Measurements from ENCODE around the gene HPCAL1. TPM values are rescaled to one million over a fixed set of nuclear protein-coding genes. Genes with fewer than 3 reads are reported as not detected.

The HPCAL1 gene
- polyA plus RNA-seq, 12 donors, result 20.2 to 55.9 (median 31.9) TPM; not detected in 1

- DNase-seq, result no peak
Measured at GRCh38 chr2:10333966-10334365, 31.3 kb downstream of the HPCAL1 start.

- DNase-seq, result no peak
Measured at GRCh38 chr2:10335046-10335840, 32.5 kb downstream of the HPCAL1 start.

GRCh38 chr2:10336283-10336682 is 33.6 kb downstream of the HPCAL1 start:
- DNase-seq, result no peak

GRCh38 chr2:10337449-10338269 is 35.0 kb downstream of the HPCAL1 start:
- no peak for DNase-seq

- no peak for DNase-seq
Measured at GRCh38 chr2:10338270-10339188, 35.8 kb downstream of the HPCAL1 start.

GRCh38 chr2:10339647-10340592 is 37.2 kb downstream of the HPCAL1 start:
- no peak for DNase-seq

- no peak for DNase-seq
Measured at GRCh38 chr2:10340593-10340975, 37.9 kb downstream of the HPCAL1 start.

- no peak for DNase-seq
Measured at GRCh38 chr2:10341193-10341592, 38.5 kb downstream of the HPCAL1 start.

- DNase-seq, result no peak
Measured at GRCh38 chr2:10342245-10342951, 39.7 kb downstream of the HPCAL1 start.

- no peak for DNase-seq
Measured at GRCh38 chr2:10343191-10343590, 40.5 kb downstream of the HPCAL1 start.

GRCh38 chr2:10343658-10344057 is 41.0 kb downstream of the HPCAL1 start:
- no peak for DNase-seq

GRCh38 chr2:10344105-10345066 is 41.7 kb downstream of the HPCAL1 start:
- DNase-seq, result no peak

GRCh38 chr2:10345126-10345525 is 42.4 kb downstream of the HPCAL1 start:
- no peak for DNase-seq

- no peak for DNase-seq
Measured at GRCh38 chr2:10345813-10346212, 43.1 kb downstream of the HPCAL1 start.

GRCh38 chr2:10346929-10347561 is 44.3 kb downstream of the HPCAL1 start:
- no peak for DNase-seq

- no peak for DNase-seq
Measured at GRCh38 chr2:10347562-10347948, 44.9 kb downstream of the HPCAL1 start.

GRCh38 chr2:10348891-10349290 is 46.2 kb downstream of the HPCAL1 start:
- DNase-seq, result no peak

- DNase-seq, result no peak
Measured at GRCh38 chr2:10350761-10351160, 48.1 kb downstream of the HPCAL1 start.
